Retinal pigment epithelial cell (primary cell): Measurements from ENCODE around the gene ELOA.

ENCODE experiments used
- DNase-seq: peaks from one replicate; pipeline ENCODE4 v3.0.0-alpha.2; 2010; ENCODE audit warnings: low read depth
- H3K4me3 ChIP-seq: 2 replicates; pipeline ENCODE4 v1.5.1; 2011; ENCODE audit warnings: mild to moderate bottlenecking, low read length, control low read depth, moderate library complexity
- TF ChIP-seq, protein P1 (sequence below): conservative IDR thresholded peaks from 2 replicates; pipeline ENCODE4 v1.5.1; 2011; ENCODE audit warnings: low read depth, low read length, control low read depth, inconsistent platforms

Gene ELOA

DNA sequence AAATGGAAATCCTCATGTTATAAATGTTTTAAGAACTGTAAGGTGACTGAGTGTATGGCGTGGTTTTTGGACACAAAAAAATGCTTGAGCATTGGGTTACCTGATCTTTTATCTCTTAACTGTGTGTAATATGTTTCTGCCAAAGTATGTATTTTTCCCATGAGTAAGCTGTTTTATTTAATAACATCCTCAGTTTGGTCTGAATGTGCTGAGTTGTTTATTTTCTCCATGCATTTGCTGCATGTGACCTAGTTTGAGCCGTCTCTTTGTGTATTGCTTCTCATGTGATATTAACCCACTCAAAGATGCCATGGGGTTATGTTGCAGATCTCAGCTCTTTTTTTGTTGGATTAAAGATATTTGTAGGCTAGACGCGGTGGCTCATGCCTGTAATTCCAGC, 41.6 kb downstream of the ELOA start:
- H3K4me3 ChIP-seq, result no peak overlapping the region
- TF ChIP-seq, protein P1, sequence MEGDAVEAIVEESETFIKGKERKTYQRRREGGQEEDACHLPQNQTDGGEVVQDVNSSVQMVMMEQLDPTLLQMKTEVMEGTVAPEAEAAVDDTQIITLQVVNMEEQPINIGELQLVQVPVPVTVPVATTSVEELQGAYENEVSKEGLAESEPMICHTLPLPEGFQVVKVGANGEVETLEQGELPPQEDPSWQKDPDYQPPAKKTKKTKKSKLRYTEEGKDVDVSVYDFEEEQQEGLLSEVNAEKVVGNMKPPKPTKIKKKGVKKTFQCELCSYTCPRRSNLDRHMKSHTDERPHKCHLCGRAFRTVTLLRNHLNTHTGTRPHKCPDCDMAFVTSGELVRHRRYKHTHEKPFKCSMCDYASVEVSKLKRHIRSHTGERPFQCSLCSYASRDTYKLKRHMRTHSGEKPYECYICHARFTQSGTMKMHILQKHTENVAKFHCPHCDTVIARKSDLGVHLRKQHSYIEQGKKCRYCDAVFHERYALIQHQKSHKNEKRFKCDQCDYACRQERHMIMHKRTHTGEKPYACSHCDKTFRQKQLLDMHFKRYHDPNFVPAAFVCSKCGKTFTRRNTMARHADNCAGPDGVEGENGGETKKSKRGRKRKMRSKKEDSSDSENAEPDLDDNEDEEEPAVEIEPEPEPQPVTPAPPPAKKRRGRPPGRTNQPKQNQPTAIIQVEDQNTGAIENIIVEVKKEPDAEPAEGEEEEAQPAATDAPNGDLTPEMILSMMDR, result no peak
- no peak for DNase-seq

DNA sequence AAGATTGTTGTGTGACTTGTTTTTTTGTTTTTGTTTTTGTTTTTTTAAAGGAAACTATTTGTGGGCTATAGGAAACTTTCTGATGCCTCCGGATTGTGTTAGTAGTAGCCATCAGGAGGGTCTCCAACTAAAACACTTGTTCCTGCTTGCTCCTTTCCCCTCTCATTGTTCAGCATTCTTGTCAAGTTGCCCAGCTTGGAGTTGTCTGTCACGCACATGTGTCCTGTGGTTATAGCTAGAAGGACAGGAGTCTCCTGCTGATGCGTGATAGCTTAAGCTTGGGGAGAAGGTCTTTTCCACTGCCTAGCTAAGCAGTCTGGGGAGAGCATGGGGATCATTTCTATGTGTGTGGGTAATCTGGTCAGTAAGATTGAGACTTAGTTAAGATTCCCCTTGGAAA, 44.4 kb downstream of the ELOA start:
- no peak for DNase-seq
- TF ChIP-seq, protein P1, result no peak
- no peak overlapping the region for H3K4me3 ChIP-seq

DNA sequence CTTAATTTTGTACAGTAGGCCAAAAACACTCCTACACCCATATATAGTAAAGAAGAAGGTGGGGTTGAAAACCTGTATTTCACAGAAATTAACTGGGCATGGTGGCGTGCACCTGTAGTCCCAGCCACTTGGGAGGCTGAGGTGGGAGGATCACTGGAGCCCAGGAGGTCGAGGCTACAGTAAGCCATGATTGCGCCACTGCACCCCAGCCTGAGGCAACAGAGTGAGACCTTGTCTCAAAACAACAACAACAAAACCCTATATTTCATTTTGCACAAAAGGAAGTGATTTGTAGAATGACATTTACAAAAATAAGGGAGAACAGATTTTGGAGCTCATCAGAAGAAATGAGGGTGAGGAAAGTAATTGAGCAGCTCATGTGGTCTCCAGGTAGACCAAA, 45.4 kb downstream of the ELOA start:
- no peak for DNase-seq
- no peak overlapping the region for H3K4me3 ChIP-seq
- TF ChIP-seq, protein P1, result no peak

DNA sequence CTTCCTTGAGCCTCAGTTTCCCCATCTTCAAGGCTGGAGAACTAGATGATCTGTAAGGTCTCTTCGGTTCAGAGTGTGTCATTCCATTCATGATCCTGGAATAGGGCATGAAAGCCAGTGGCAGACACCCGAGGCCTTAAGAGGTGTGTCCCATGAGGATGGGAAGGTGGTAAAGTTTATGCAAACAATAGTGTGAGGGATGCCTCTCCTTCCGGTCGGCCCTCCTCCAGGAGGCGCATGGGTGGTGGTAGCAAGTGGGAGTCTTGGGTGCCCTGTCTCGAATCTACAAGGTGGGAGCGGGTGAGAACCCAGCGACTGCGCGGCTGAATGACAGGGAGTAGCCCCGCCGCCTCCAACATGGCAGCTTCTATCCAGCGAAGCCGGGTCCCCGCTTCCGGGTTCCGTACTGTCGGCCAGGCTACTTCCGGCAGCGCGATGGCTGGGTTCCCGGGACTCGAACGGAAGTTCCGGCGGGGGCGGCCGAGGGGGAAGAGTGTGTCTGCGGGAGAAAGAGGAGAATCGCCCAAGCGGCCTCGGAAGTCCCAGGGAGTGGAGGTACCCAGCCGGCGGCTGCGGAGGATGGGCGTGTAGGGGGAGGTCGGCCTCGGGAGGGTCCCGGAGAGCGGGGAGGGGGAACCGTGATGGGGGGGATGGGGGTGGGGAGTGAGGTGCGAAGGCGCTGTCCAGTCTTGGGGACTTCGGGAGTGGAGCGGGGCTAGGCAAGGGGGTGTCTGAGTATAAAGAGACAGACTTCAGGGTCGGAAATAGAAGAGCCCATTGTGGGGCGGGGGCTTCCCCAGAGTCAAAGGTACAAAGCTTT, 47.6 kb downstream of the ELOA start, which contains the start of gene LYPLA2:
TSS of gene LYPLA2 (plus strand) at position 450 of the 820 bp plus-strand sequence. CDS start 1,538 bp downstream, outside the sequence.
- TF ChIP-seq, protein P1, result no peak
- DNase-seq, result no peak
- peak within 1 kb of the TSS; percentile 96 for H3K4me3 ChIP-seq

DNA sequence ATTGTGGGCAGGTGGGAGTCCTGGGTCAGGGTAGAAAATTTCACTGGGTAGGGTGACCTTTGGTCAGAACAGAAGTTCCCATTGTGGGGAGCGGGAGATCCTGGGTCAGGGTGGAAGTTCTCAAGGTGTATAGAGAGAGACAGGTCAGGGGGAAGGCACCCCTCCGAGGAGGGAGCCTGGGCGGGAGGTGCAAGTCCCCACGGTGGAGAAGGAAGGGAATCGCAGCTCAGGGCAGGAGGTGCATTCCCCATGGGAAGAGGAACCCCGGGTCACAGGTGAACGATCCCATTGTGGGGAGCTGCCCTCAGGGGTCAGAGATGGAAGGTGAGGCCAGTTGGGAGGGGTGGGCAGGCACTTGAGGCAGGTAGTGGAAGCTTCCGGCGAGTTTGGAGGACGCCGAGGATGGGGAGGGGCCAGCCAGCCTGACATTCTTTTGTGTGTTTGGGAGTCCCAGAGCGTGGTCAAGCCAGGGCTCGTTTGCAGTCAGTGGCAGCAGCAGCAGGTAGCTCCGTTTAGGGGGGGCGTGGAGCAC, 48.3 kb downstream of the ELOA start:
- peak overlapping the region; percentile 96 for H3K4me3 ChIP-seq
- TF ChIP-seq, protein P1, result no peak
- DNase-seq, result no peak

DNA sequence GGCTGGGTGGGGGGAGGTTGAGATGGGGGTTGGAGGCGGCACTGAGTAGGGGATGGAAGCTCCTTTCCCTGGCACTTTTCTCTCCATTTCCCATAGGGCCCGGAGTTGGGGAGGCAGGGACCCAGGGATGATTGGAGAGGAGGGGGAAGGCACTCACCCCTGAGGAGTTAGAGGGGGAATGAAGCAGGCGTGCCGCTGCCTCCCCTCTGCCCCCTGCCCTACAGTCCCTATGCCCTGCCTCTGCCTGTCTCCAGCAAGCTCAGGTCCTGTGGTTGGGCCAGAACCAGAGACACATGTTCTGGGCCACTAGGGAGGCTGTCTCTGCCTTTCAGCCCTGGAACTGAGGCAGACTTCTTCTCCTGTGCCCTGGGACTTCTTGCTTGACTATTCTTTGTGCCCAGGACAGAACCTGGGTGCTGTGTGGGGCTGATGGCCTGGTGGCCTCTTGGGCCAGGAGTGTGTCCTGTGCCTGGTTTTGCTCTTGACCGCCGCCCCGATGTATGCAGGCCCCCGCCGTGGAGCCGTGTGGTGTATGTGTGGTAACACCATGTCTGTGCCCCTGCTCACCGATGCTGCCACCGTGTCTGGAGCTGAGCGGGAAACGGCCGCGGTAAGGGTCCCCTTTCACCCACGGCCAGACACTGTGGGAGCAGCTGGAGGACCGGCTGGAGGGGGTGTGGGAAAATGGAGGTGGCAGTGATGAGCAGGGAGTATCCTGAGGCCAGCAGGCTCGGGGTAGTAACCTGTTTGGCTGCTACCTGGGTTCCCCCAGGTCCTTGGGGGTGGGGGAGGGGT, 49.1 kb downstream of the ELOA start:
- no peak for DNase-seq
- TF ChIP-seq, protein P1, result no peak
- H3K4me3 ChIP-seq, result peak overlapping the region; percentile 96
